AG09309 (cell line): ENCODE results near the gene KRT2.

Source experiments
- DNase-seq: peaks from one replicate; pipeline ENCODE4 v3.0.0-alpha.2; 2010; ENCODE audit warnings: low read depth
- H3K4me3 ChIP-seq: 2 replicates; pipeline ENCODE4 v1.5.1; 2011; ENCODE audit warnings: mild to moderate bottlenecking, low read depth, low read length, moderate library complexity; ENCODE audit not compliant: control insufficient read depth
- TF ChIP-seq, protein P1 (sequence below): IDR thresholded peaks from 2 replicates; pipeline ENCODE4 v1.5.1; 2011; ENCODE audit warnings: mild to moderate bottlenecking, low read depth, low read length, inconsistent platforms; ENCODE audit not compliant: insufficient read depth, control insufficient read depth; ENCODE audit errors: missing control alignments

Gene KRT2

GRCh38 chr12:52630599-52631200 is 21.3 kb downstream of the KRT2 start:
- TF ChIP-seq, protein P1, sequence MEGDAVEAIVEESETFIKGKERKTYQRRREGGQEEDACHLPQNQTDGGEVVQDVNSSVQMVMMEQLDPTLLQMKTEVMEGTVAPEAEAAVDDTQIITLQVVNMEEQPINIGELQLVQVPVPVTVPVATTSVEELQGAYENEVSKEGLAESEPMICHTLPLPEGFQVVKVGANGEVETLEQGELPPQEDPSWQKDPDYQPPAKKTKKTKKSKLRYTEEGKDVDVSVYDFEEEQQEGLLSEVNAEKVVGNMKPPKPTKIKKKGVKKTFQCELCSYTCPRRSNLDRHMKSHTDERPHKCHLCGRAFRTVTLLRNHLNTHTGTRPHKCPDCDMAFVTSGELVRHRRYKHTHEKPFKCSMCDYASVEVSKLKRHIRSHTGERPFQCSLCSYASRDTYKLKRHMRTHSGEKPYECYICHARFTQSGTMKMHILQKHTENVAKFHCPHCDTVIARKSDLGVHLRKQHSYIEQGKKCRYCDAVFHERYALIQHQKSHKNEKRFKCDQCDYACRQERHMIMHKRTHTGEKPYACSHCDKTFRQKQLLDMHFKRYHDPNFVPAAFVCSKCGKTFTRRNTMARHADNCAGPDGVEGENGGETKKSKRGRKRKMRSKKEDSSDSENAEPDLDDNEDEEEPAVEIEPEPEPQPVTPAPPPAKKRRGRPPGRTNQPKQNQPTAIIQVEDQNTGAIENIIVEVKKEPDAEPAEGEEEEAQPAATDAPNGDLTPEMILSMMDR, result no peak
- no peak overlapping the region for H3K4me3 ChIP-seq
- DNase-seq, result no peak

GRCh38 chr12:52630008-52630500 is 22.0 kb downstream of the KRT2 start:
- DNase-seq, result no peak
- H3K4me3 ChIP-seq, result no peak overlapping the region
- TF ChIP-seq, protein P1, result no peak

DNA sequence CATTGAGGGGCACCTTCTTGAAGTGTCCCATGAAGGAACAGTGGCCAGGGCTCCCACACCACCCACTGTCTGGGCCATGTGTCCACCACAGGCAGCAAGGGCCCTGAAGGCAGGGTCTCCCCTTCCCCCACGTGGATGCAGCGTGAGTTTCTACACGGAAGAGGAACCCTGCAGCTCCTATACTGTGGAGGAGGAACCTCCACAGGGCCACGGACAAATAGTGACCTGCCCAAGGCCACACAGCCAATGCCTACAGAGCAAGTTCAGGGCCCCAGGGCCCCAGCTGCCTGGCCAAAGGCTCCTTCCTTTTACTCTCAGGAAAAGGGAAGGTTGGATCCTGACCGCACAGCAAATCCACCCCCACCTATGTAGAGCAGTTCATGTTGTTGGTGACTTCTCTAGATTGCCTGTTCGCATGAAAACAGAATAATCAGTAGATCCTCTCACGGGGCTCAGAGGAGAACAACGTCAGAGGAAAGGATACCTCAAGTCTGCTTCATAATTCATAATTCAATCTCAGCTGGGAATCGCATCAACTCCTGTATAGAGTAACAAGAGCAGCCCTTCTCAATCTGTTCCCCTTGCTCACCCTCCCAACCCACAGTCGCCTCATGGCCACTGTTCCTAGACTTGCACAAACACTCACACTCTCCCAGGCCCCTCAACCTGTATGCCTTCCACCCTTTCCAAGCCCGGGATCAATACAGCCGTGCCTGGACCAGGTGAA is 22.6 kb downstream of the KRT2 start:
- TF ChIP-seq, protein P1, result no peak
- H3K4me3 ChIP-seq, result no peak overlapping the region
- DNase-seq, result no peak

DNA sequence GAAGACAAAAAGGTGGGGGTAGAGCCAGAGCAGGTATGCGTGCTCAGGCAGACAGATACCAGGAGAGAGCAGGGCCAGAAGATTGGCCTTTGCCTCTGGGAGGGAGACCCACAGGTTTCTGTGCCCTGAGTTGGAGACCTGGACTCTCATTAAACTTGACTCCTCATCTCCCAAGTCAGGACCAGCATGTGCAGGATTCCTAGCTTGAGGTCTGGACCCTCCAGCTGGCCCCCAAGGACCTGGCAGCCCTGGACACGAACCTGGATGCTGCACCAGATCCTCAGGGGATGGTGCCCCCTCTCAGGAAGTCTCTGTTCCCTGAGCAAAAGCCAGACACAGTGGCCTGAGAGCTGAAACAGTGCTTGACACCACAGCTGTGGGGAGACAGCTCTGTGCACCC is 23.2 kb downstream of the KRT2 start:
- TF ChIP-seq, protein P1, result no peak

DNA sequence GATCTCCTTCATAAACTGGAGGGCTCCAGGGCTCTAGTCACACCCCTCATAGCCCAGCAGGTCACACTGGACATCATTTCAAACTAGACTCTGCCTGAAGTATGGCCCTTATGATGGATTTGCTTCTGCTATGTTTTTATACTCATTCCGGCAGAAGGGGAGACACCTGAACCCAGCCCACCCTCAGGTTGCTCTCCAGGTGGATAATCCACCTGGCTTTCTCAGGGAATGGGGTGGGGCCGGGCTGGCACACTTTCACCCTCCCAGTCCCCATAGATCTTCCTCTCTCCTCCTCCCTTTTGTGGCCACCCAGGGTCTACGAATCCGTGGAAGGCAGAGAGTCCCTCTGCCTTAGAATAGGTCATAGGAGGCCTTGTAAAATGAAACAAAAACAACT is 23.9 kb downstream of the KRT2 start:
- TF ChIP-seq, protein P1, result no peak
- no peak for DNase-seq
- no peak overlapping the region for H3K4me3 ChIP-seq

More for the DNA sequence above, 23.2 kb downstream of the KRT2 start:
- H3K4me3 ChIP-seq, result no peak overlapping the region
- DNase-seq, result no peak

GRCh38 chr12:52627395-52628110 is 24.5 kb downstream of the KRT2 start:
- H3K4me3 ChIP-seq, result no peak overlapping the region
- DNase-seq, result no peak
- TF ChIP-seq, protein P1, result no peak
